Nephron (organoid): ENCODE results near the gene PMM2.
A peak's percentile ranks its signal among the peaks of the same experiment; 100 is the strongest.
"Not testable (repeated sequence)": the region's sequence is repeated elsewhere in the genome, so short reads cannot be mapped to it uniquely, and the experiment has no call there.

ENCODE experiments used
- H3K27ac Mint-ChIP-seq, 3 experiments: 2 replicates each; pipeline ENCODE4 v1.8.0; 2020; ENCODE audit warnings: mixed read lengths in 3 of 3, mild to moderate bottlenecking in 2 of 3, moderate library complexity in 1 of 3
- H3K27me3 Mint-ChIP-seq: 2 replicates; pipeline ENCODE4 v1.8.0; 2021; ENCODE audit warnings: low read depth, mild to moderate bottlenecking, moderate library complexity, mixed read lengths
- H3K36me3 Mint-ChIP-seq: 2 replicates; pipeline ENCODE4 v1.8.0; 2020; ENCODE audit warnings: low read depth, mixed read lengths
- H3K4me1 Mint-ChIP-seq: 2 replicates; pipeline ENCODE4 v1.8.0; 2020; ENCODE audit warnings: mixed read lengths
- H3K4me3 Mint-ChIP-seq, 3 experiments: 2 replicates each; pipeline ENCODE4 v1.8.0; 2020; ENCODE audit warnings: mild to moderate bottlenecking in 3 of 3, mixed read lengths in 3 of 3, moderate library complexity in 2 of 3
- H3K9me3 Mint-ChIP-seq: 2 replicates; pipeline ENCODE4 v1.8.0; 2020; ENCODE audit warnings: mixed read lengths
- CTCF ChIP-seq, 3 experiments: fragments of 200-600 bp; sonication (generic); IDR thresholded peaks; one replicate each; pipeline ENCODE4 v1.5.0; 2021; ENCODE audit warnings: antibody characterized with exemption in 3 of 3; ENCODE audit not compliant: unreplicated experiment in 3 of 3

PMM2 gene

GRCh38 chr16:8831450-8831849, 33.8 kb downstream of the PMM2 start:
- Mint-ChIP-seq H3K4me1 (peaks cover 5% of the 10 kb centered on the region), H3K4me3 (no peak overlapping the region), H3K27ac (no peak overlapping the region), H3K27me3 (no peaks in the 10 kb centered on the region), H3K9me3 (no peaks in the 10 kb centered on the region), H3K36me3 (peaks cover 19% of the 10 kb centered on the region)
- TF ChIP-seq CTCF (IDR thresholded peaks at IDR 0.05; ENCODE audit: unreplicated experiment in 3 of 3), result no peak

- H3K36me3 Mint-ChIP-seq, result peaks cover 19% of the 10 kb centered on the region
- H3K4me3 Mint-ChIP-seq, result no peak overlapping the region
- H3K27ac Mint-ChIP-seq, result no peak overlapping the region
- TF ChIP-seq CTCF (IDR thresholded peaks at IDR 0.05; ENCODE audit: unreplicated experiment in 3 of 3), result no peak
- no peaks in the 10 kb centered on the region for H3K9me3 Mint-ChIP-seq
- no peaks in the 10 kb centered on the region for H3K27me3 Mint-ChIP-seq
- H3K4me1 Mint-ChIP-seq, result peaks cover 5% of the 10 kb centered on the region
These were observed 34.5 kb downstream of the PMM2 start for GRCh38 chr16:8831871-8832716.

GRCh38 chr16:8832717-8833105, 35.1 kb downstream of the PMM2 start:
- H3K4me1 Mint-ChIP-seq, result peaks cover 5% of the 10 kb centered on the region
- H3K36me3 Mint-ChIP-seq, result peaks cover 19% of the 10 kb centered on the region
- H3K9me3 Mint-ChIP-seq, result no peaks in the 10 kb centered on the region
- no peaks in the 10 kb centered on the region for H3K27me3 Mint-ChIP-seq
- H3K27ac Mint-ChIP-seq, result no peak overlapping the region
- no peak for TF ChIP-seq CTCF (IDR thresholded peaks at IDR 0.05; ENCODE audit: unreplicated experiment in 3 of 3)
- H3K4me3 Mint-ChIP-seq, result no peak overlapping the region

GRCh38 chr16:8836797-8837196, 39.2 kb downstream of the PMM2 start:
- not testable (repeated sequence) for H3K27me3 Mint-ChIP-seq

GRCh38 chr16:8837594-8837993, 40.0 kb downstream of the PMM2 start:
- H3K27me3 Mint-ChIP-seq, H3K4me3 Mint-ChIP-seq, H3K36me3 Mint-ChIP-seq, H3K27ac Mint-ChIP-seq, H3K9me3 Mint-ChIP-seq: not testable (repeated sequence)
- peaks cover 13% of the 10 kb centered on the region for H3K4me1 Mint-ChIP-seq

More at GRCh38 chr16:8836797-8837196, 39.2 kb downstream of the PMM2 start:
- not testable (repeated sequence) for H3K36me3 Mint-ChIP-seq, H3K9me3 Mint-ChIP-seq, H3K27ac Mint-ChIP-seq, H3K4me1 Mint-ChIP-seq, H3K4me3 Mint-ChIP-seq

- H3K27me3 Mint-ChIP-seq, H3K4me3 Mint-ChIP-seq, H3K9me3 Mint-ChIP-seq: not testable (repeated sequence)
- peaks cover 12% of the 10 kb centered on the region for H3K4me1 Mint-ChIP-seq
- peak overlapping the region in 1 of 3 experiments; percentile 20 for H3K27ac Mint-ChIP-seq
- H3K36me3 Mint-ChIP-seq, result peaks cover 32% of the 10 kb centered on the region
These were observed 44.4 kb downstream of the PMM2 start for GRCh38 chr16:8842016-8842415.

- not testable (repeated sequence) for H3K4me3 Mint-ChIP-seq, H3K27me3 Mint-ChIP-seq, H3K9me3 Mint-ChIP-seq, H3K27ac Mint-ChIP-seq
- H3K4me1 Mint-ChIP-seq, result peaks cover 12% of the 10 kb centered on the region
- peaks cover 32% of the 10 kb centered on the region for H3K36me3 Mint-ChIP-seq
These were observed 45.7 kb downstream of the PMM2 start for GRCh38 chr16:8843296-8843695.

- H3K9me3 Mint-ChIP-seq, result no peaks in the 10 kb centered on the region
- peaks cover 12% of the 10 kb centered on the region for H3K4me1 Mint-ChIP-seq
- no peak overlapping the region for H3K27ac Mint-ChIP-seq
- no peak for TF ChIP-seq CTCF (IDR thresholded peaks at IDR 0.05; ENCODE audit: unreplicated experiment in 3 of 3)
- no peaks in the 10 kb centered on the region for H3K27me3 Mint-ChIP-seq
- H3K36me3 Mint-ChIP-seq, result peaks cover 41% of the 10 kb centered on the region
- H3K4me3 Mint-ChIP-seq, result no peak overlapping the region
These were observed 48.2 kb downstream of the PMM2 start for GRCh38 chr16:8845699-8846298.
